MM.1S (cell line): ENCODE measurements around the gene TXNDC11.
"Not testable (repeated sequence)": the region's sequence is repeated elsewhere in the genome, so short reads cannot be mapped to it uniquely, and the experiment has no call there.

ENCODE experiments used
- DNase-seq: peaks from one replicate; pipeline ENCODE4 v3.0.0-alpha.2; 2015
- H2AFZ ChIP-seq: fragments of 300-600 bp; sonication (generic); 2 replicates; pipeline ENCODE4 v1.6.0; 2016; ENCODE audit warnings: antibody characterized with exemption, low read length
- H3F3A ChIP-seq: fragments of 300-600 bp; sonication (generic); 2 replicates; pipeline ENCODE4 v1.6.1; 2016; ENCODE audit warnings: mild to moderate bottlenecking, antibody characterized with exemption, low read length, moderate library complexity, mixed read lengths; ENCODE audit not compliant: insufficient read depth
- H3K27ac ChIP-seq: fragments of 300-600 bp; sonication (generic); 2 replicates; pipeline ENCODE4 v1.5.1; 2016; ENCODE audit warnings: mild to moderate bottlenecking, low read length
- H3K27me3 ChIP-seq: fragments of 300-600 bp; sonication (generic); replicated peaks from 2 replicates; pipeline ENCODE4 v1.6.0; 2016; ENCODE audit warnings: low read length; ENCODE audit not compliant: insufficient read depth
- H3K36me3 ChIP-seq: fragments of 300-600 bp; sonication (generic); replicated peaks from 2 replicates; pipeline ENCODE4 v1.6.1; 2016; ENCODE audit warnings: mild to moderate bottlenecking, low read length, mixed read lengths; ENCODE audit not compliant: insufficient read depth
- H3K4me1 ChIP-seq: fragments of 300-600 bp; sonication (generic); 2 replicates; pipeline ENCODE4 v1.6.1; 2016; ENCODE audit warnings: low read length, mixed read lengths
- H3K4me2 ChIP-seq: fragments of 300-600 bp; sonication (generic); 2 replicates; pipeline ENCODE4 v1.6.0; 2016; ENCODE audit warnings: low read depth, low read length
- H3K4me3 ChIP-seq: fragments of 300-600 bp; sonication (generic); 2 replicates; pipeline ENCODE4 v1.5.1; 2016; ENCODE audit warnings: low read length, mixed read lengths
- H3K79me2 ChIP-seq: fragments of 300-600 bp; sonication (generic); 2 replicates; pipeline ENCODE4 v1.6.1; 2016; ENCODE audit warnings: mixed run types, low read length, mixed read lengths
- H3K9ac ChIP-seq: fragments of 300-600 bp; sonication (generic); 2 replicates; pipeline ENCODE4 v1.6.1; 2016; ENCODE audit warnings: low read length, mixed read lengths
- H3K9me2 ChIP-seq: fragments of 300-600 bp; sonication (generic); replicated peaks from 2 replicates; pipeline ENCODE4 v1.6.1; 2016; ENCODE audit warnings: mild to moderate bottlenecking, low read length, mixed read lengths; ENCODE audit not compliant: insufficient read depth
- H3K9me3 ChIP-seq: fragments of 300-600 bp; sonication (generic); replicated peaks from 2 replicates; pipeline ENCODE4 v1.6.1; 2016; ENCODE audit warnings: mild to moderate bottlenecking, low read length, mixed read lengths; ENCODE audit not compliant: insufficient read depth
- H4K20me1 ChIP-seq: fragments of 300-600 bp; sonication (generic); 2 replicates; pipeline ENCODE4 v1.6.1; 2016; ENCODE audit warnings: mild to moderate bottlenecking, low read length, moderate library complexity, mixed read lengths; ENCODE audit not compliant: insufficient read depth
- EZH2 ChIP-seq: fragments of 300-600 bp; sonication (generic); optimal IDR thresholded peaks from 2 replicates; pipeline ENCODE3; 2017; ENCODE audit warnings: low read depth, mild to moderate bottlenecking, antibody characterized with exemption, low read length, mixed read lengths
- EZH2phosphoT487 ChIP-seq: fragments of 300-600 bp; sonication (generic); IDR thresholded peaks from 2 replicates; pipeline ENCODE4 v1.6.1; 2018; ENCODE audit warnings: antibody characterized with exemption, low read length
- TF ChIP-seq, protein P1 (sequence below): fragments of 300-600 bp; sonication (generic); IDR thresholded peaks from 2 replicates; pipeline ENCODE4 v1.5.1; 2016; ENCODE audit warnings: antibody characterized with exemption, low read length, mixed read lengths

TXNDC11 gene

GRCh38 chr16:11742536-11743307, at the start of gene TXNDC11:
TSS of gene TXNDC11 (minus strand) at chr16:11742857. CDS start at chr16:11742730, 127 bp downstream.
- peak within 1 kb of the TSS; percentile 99 for H3K4me3 ChIP-seq
- TF ChIP-seq, protein P1, sequence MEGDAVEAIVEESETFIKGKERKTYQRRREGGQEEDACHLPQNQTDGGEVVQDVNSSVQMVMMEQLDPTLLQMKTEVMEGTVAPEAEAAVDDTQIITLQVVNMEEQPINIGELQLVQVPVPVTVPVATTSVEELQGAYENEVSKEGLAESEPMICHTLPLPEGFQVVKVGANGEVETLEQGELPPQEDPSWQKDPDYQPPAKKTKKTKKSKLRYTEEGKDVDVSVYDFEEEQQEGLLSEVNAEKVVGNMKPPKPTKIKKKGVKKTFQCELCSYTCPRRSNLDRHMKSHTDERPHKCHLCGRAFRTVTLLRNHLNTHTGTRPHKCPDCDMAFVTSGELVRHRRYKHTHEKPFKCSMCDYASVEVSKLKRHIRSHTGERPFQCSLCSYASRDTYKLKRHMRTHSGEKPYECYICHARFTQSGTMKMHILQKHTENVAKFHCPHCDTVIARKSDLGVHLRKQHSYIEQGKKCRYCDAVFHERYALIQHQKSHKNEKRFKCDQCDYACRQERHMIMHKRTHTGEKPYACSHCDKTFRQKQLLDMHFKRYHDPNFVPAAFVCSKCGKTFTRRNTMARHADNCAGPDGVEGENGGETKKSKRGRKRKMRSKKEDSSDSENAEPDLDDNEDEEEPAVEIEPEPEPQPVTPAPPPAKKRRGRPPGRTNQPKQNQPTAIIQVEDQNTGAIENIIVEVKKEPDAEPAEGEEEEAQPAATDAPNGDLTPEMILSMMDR = no peak
- TF ChIP-seq EZH2phosphoT487 = no peak
- no peak for TF ChIP-seq EZH2
- H3K9me2 ChIP-seq = no peaks in the 10 kb centered on the region
- H3K4me1 ChIP-seq = peaks cover 15% of the 10 kb centered on the region
- peaks cover 63% of the 10 kb centered on the region for H3F3A ChIP-seq
- peak within 1 kb of the TSS; percentile 89 for H3K4me2 ChIP-seq
- H3K27me3 ChIP-seq = no peaks in the 10 kb centered on the region
- no peaks in the 10 kb centered on the region for H4K20me1 ChIP-seq
- H3K9me3 ChIP-seq = no peaks in the 10 kb centered on the region
- H3K9ac ChIP-seq = peak within 1 kb of the TSS; percentile 100
- DNase-seq = peak; percentile 98
- H3K79me2 ChIP-seq = peaks cover 70% of the 10 kb centered on the region
- peak within 1 kb of the TSS; percentile 96 for H3K27ac ChIP-seq
- H3K36me3 ChIP-seq = peaks cover 12% of the 10 kb centered on the region; the same call in 1 of the 2 replicates
- peak within 1 kb of the TSS; percentile 55 for H2AFZ ChIP-seq

DNA sequence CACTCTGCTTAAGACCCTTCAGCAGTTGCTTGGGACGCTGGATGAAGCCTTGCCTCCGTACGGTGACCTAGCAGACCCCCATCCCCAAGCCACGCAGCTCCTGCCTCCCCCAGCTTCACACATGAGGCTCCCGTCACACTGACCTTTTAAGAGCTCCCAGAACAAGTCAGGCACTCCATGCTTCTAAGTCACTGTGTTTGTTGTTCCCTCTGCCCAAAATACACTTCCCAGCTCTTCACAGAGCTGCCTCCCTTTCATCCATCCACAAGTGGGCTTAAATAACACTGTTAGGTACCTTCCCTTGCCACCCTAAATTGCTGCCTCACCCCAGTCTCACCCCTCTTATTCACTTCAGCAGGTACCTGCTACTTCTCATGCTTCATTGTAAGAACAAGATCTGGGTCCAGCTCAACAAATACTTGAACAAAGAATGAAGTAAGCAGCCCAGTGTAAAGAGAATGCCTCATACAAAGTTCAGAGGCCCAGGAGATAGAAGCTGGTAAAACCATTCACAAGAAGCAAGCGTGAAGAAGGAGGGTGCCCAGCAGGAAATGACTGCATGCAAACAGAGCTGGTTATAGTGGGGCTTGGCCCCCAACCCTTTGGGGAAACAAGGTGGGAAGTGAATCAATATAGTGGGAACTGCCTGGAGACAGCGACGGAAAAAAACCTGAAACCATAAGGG, 48.6 kb upstream of the TXNDC11 start:
- H3K4me1 ChIP-seq = 0 out of 2 replicates have a peak, but pooled peaks cover 11% of the 10 kb centered on the region
- no peaks in the 10 kb centered on the region; the same call in 1 of the 2 replicates for H3K36me3 ChIP-seq
- no peak overlapping the region for H3K27ac ChIP-seq
- H4K20me1 ChIP-seq = peaks cover 20% of the 10 kb centered on the region
- H3K27me3 ChIP-seq = no peaks in the 10 kb centered on the region
- no peak overlapping the region for H3K4me3 ChIP-seq
- DNase-seq = no peak
- peaks cover 100% of the 10 kb centered on the region for H3K79me2 ChIP-seq
- TF ChIP-seq EZH2 = no peak
- TF ChIP-seq, protein P1 = no peak
- no peak for TF ChIP-seq EZH2phosphoT487
- no peaks in the 10 kb centered on the region for H3K9me2 ChIP-seq
- H3K4me2 ChIP-seq = no peak overlapping the region
- peaks cover 16% of the 10 kb centered on the region for H3F3A ChIP-seq
- H3K9ac ChIP-seq = no peak overlapping the region
- no peak overlapping the region for H2AFZ ChIP-seq
- H3K9me3 ChIP-seq = no peaks in the 10 kb centered on the region

DNA sequence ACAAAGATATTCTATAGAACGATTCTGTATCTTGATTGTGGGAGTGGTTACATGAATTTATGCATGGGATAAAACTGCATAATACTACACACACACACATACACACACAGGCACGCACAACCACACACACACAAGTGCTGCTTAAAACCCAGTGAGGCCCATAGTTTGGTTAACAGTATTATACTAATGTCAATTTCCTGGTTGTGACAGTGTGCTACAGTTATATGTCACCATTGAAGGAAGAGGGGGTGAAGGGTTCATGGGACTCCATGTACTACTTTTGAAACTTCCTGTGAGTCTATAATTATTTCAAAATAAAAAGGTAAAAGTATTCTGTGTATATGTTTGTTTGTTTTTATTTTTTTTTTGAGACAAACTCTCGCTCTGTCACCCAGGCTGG, 46.3 kb upstream of the TXNDC11 start:
- H3F3A ChIP-seq = peaks cover 19% of the 10 kb centered on the region
- peaks cover 10% of the 10 kb centered on the region for H3K4me1 ChIP-seq
- DNase-seq = no peak
- H4K20me1 ChIP-seq = peaks cover 18% of the 10 kb centered on the region
- H2AFZ ChIP-seq = no peak overlapping the region
- peaks cover 97% of the 10 kb centered on the region for H3K79me2 ChIP-seq
- no peak overlapping the region for H3K4me3 ChIP-seq
- no peak overlapping the region for H3K9ac ChIP-seq
- no peaks in the 10 kb centered on the region for H3K27me3 ChIP-seq
- H3K36me3 ChIP-seq = no peaks in the 10 kb centered on the region; the same call in 1 of the 2 replicates
- TF ChIP-seq EZH2 (no peak), EZH2phosphoT487 (no peak)
- TF ChIP-seq, protein P1 = no peak
- H3K4me2 ChIP-seq = no peak overlapping the region
- no peak overlapping the region for H3K27ac ChIP-seq
- no peaks in the 10 kb centered on the region for H3K9me2 ChIP-seq
- no peaks in the 10 kb centered on the region for H3K9me3 ChIP-seq

DNA sequence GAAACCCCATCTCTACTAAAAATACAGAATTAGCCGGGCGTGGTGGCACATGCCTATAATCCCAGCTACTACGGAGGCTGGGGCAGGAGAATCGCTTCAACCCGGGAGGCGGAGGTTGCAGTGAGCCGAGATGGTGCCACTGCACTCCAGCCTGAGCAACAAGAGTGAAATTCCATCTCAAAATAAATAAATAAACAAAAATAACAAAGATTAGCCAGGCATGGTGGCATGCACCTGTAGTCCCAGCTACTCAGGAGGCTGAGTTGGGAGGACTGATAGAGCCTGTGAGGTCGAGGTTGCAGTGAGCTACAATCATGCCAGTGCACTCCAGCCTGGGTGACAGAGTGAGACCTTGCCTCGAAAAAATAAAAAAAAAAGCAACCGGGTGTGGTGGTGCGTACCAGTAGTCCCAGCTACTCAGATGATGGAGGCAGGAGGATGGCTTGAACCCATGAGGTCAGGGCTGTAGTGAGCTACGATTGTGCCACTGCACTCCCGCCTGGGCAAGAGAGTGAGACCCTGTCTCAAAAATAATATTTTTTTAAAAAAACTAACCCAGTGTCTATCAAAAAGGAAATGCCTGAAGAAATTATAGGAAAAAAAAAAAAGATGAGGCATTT, 42.4 kb upstream of the TXNDC11 start:
- not testable (repeated sequence) for H3K4me2 ChIP-seq, H3K9ac ChIP-seq, H4K20me1 ChIP-seq, DNase-seq, H3K4me3 ChIP-seq, H3K36me3 ChIP-seq, H3K9me2 ChIP-seq, H3K27me3 ChIP-seq, H3K27ac ChIP-seq, H2AFZ ChIP-seq, H3K9me3 ChIP-seq
- Histone ChIP-seq H3K4me1 (peaks cover 20% of the 10 kb centered on the region), H3K79me2 (peaks cover 94% of the 10 kb centered on the region), H3F3A (peaks cover 19% of the 10 kb centered on the region)

DNA sequence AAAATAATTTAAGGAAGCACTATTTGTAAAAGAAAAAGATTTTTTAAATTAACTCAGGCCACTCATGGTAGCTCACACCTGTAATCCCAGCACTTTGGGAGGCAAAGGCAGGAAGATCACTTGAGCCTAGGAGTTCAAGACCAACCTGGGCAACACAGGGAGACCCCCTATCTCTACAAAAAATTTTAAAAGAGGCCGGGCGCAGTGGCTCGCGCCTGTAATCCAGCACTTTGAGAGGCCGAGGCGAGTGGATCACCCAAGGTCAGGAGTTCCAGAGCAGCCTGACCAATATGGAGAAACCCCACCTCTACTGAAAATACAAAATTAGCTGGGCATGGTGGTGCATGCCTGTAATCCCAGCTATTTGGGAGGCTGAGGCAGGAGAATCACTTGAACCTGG, 41.7 kb upstream of the TXNDC11 start:
- DNase-seq, H2AFZ ChIP-seq, H3K9me3 ChIP-seq, H3K27me3 ChIP-seq, H4K20me1 ChIP-seq, H3K9me2 ChIP-seq, H3K4me3 ChIP-seq, H3K36me3 ChIP-seq, H3K9ac ChIP-seq: not testable (repeated sequence)
- peaks cover 19% of the 10 kb centered on the region for H3F3A ChIP-seq
- H3K27ac ChIP-seq = peak overlapping the region; percentile 80; the same call in 1 of the 2 replicates
- peaks cover 20% of the 10 kb centered on the region for H3K4me1 ChIP-seq
- peaks cover 94% of the 10 kb centered on the region for H3K79me2 ChIP-seq
- peak overlapping the region; percentile 60; the same call in 1 of the 2 replicates for H3K4me2 ChIP-seq
